Measurements from ENCODE around the gene MYO18A.

DNA sequence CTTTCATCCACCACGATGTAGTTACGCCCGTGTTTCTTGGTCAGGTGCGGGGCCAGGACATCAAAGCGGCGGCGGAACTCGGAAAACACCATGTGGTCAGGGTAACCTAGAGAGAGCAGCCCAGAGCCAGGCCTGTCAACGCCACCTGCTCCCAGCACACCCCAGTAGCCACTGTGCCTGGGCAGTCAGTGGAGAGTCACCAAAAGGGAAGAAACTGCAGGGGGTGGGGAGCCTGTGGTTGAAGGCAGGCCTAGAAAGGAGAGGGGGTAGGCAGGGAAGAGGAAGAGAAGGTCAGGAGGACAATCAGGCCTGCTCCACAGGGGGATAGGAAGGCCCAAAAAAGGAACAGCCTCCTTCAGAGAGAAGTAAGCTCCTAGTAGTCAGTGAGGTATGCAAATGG is 73.1 kb downstream of the MYO18A start:
- TF ChIP-seq, protein P1, sequence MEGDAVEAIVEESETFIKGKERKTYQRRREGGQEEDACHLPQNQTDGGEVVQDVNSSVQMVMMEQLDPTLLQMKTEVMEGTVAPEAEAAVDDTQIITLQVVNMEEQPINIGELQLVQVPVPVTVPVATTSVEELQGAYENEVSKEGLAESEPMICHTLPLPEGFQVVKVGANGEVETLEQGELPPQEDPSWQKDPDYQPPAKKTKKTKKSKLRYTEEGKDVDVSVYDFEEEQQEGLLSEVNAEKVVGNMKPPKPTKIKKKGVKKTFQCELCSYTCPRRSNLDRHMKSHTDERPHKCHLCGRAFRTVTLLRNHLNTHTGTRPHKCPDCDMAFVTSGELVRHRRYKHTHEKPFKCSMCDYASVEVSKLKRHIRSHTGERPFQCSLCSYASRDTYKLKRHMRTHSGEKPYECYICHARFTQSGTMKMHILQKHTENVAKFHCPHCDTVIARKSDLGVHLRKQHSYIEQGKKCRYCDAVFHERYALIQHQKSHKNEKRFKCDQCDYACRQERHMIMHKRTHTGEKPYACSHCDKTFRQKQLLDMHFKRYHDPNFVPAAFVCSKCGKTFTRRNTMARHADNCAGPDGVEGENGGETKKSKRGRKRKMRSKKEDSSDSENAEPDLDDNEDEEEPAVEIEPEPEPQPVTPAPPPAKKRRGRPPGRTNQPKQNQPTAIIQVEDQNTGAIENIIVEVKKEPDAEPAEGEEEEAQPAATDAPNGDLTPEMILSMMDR (IDR thresholded peaks at IDR 0.05; ENCODE audit: poor library complexity), result no peak
- TF ChIP-seq EZH2 (IDR thresholded peaks at IDR 0.05; ENCODE audit: borderline replicate concordance), result no peak
